B cell (primary cell): Measurements from ENCODE around the gene CDKN1A. TPM values are rescaled to one million over a fixed set of nuclear protein-coding genes. Genes with fewer than 3 reads are reported as not detected.

Source experiments
- ATAC-seq: fragments of 200-7000 bp; cut with Tn5 transposase; one replicate; pipeline ENCODE4 v1.10.0; 2021; ENCODE audit warnings: low read depth, mild to moderate bottlenecking, moderate number of reproducible peaks, moderate library complexity
- CTCF ChIA-PET: fragments of 350-600 bp; sonication (Branson Sonifier 250); formaldehyde crosslinking; loops from one replicate; lab custom pipeline; 2021; ENCODE audit warnings: antibody characterized with exemption, inconsistent platforms; lab: Charles Lee
- POLR2A ChIA-PET: fragments of 350-600 bp; sonication (Branson Sonifier 250); formaldehyde crosslinking; loops from one replicate; lab custom pipeline; 2021; ENCODE audit warnings: antibody characterized with exemption; lab: Charles Lee
- DNase-seq: peaks from one replicate; pipeline ENCODE4 v3.0.0; 2013
- H2AFZ ChIP-seq: 2 replicates; pipeline ENCODE4 v1.6.1; 2012; ENCODE audit warnings: mild to moderate bottlenecking, low read depth, low read length; ENCODE audit not compliant: insufficient read depth, poor library complexity, severe bottlenecking
- H3K27ac ChIP-seq, 2 donors: 1 replicate in 1 of 2; 2 replicates in 1 of 2; pipeline ENCODE4 v1.5.1; 2012 to 2013; ENCODE audit warnings: low read length in 2 of 2, mild to moderate bottlenecking in 2 of 2, moderate library complexity in 1 of 2
- H3K27me3 ChIP-seq, 4 experiments: fragments of 200-600 bp in 1 of 4; sonication (generic) in 1 of 4; replicated peaks in 1 of 4; 1 replicate in 2 of 4; 2 replicates in 2 of 4; pipeline versions ENCODE4 v1.6.1 to v1.7.0; 2013 to 2016; ENCODE audit warnings: low read length in 3 of 4, mild to moderate bottlenecking in 2 of 4, mixed read lengths in 1 of 4, moderate library complexity in 1 of 4; ENCODE audit not compliant: insufficient read depth in 4 of 4, control insufficient read depth in 3 of 4; ENCODE audit errors: control extremely low read depth in 1 of 4
- H3K36me3 ChIP-seq, 2 experiments: replicated peaks in 1 of 2; 1 replicate in 1 of 2; 2 replicates in 1 of 2; pipeline versions ENCODE4 v1.6.1 to v1.7.1; 2013; ENCODE audit warnings: low read length in 1 of 2; ENCODE audit not compliant: insufficient read depth in 2 of 2, control insufficient read depth in 1 of 2; ENCODE audit errors: control extremely low read depth in 1 of 2, extremely low read depth in 1 of 2
- H3K4me1 ChIP-seq, 2 donors: fragments of 200-600 bp in 1 of 2; sonication (generic) in 1 of 2; 1 replicate in 1 of 2; 2 replicates in 1 of 2; pipeline versions ENCODE4 v1.5.1 to v1.6.1; 2013 to 2017; ENCODE audit warnings: low read length in 2 of 2; ENCODE audit not compliant: control insufficient read depth in 2 of 2, insufficient read depth in 2 of 2
- H3K4me2 ChIP-seq: replicated peaks from 2 replicates; pipeline ENCODE3; 2012; ENCODE audit warnings: mild to moderate bottlenecking, low read depth, low read length; ENCODE audit not compliant: poor library complexity, severe bottlenecking
- H3K4me3 ChIP-seq, 5 experiments: fragments of 200-600 bp in 1 of 5; sonication (generic) in 1 of 5; 1 replicate in 3 of 5; 2 replicates in 2 of 5; pipeline versions ENCODE4 v1.5.1 to v1.7.0; 2011 to 2016; ENCODE audit warnings: low read length in 4 of 5, mild to moderate bottlenecking in 4 of 5, low read depth in 2 of 5, control low read depth in 1 of 5, moderate library complexity in 1 of 5; ENCODE audit not compliant: insufficient read depth in 1 of 5; ENCODE audit errors: control extremely low read depth in 1 of 5, extremely low read depth in 1 of 5
- H3K79me2 ChIP-seq: fragments of 200-600 bp; sonication (generic); one replicate; pipeline ENCODE4 v1.6.0; 2016; ENCODE audit warnings: low read length; ENCODE audit not compliant: control insufficient read depth, insufficient read depth
- H3K9ac ChIP-seq: fragments of 200-600 bp; sonication (generic); 2 replicates; pipeline ENCODE4 v1.6.1; 2017; ENCODE audit warnings: mild to moderate bottlenecking, low read length, moderate library complexity
- H3K9me3 ChIP-seq, 3 donors: one replicate each; pipeline versions ENCODE4 v1.6.1 to v1.7.1; 2013; ENCODE audit warnings: low read length in 2 of 3; ENCODE audit not compliant: control insufficient read depth in 2 of 3, insufficient read depth in 1 of 3; ENCODE audit errors: control extremely low read depth in 1 of 3
- H4K20me1 ChIP-seq: 2 replicates; pipeline ENCODE4 v1.6.0; 2012; ENCODE audit warnings: mild to moderate bottlenecking, low read length; ENCODE audit not compliant: insufficient read depth, control insufficient read depth, poor library complexity, severe bottlenecking
- H3K27ac Mint-ChIP-seq: one replicate; pipeline ENCODE4 v1.8.0; 2021; ENCODE audit warnings: mixed read lengths
- H3K27me3 Mint-ChIP-seq: one replicate; pipeline ENCODE4 v1.8.0; 2021; ENCODE audit warnings: mixed read lengths
- H3K4me1 Mint-ChIP-seq: one replicate; pipeline ENCODE4 v1.8.0; 2021; ENCODE audit warnings: mixed read lengths
- H3K4me3 Mint-ChIP-seq: one replicate; pipeline ENCODE4 v1.8.0; 2021; ENCODE audit warnings: mixed read lengths
- H3K9me3 Mint-ChIP-seq: one replicate; pipeline ENCODE4 v1.8.0; 2022; ENCODE audit warnings: mixed read lengths; ENCODE audit not compliant: insufficient read depth
- CTCF ChIP-seq: fragments of 200-600 bp; IDR thresholded peaks from one replicate; pipeline ENCODE4 v1.8.0; 2022; ENCODE audit warnings: antibody characterized with exemption, mild to moderate bottlenecking
- EZH2 ChIP-seq: IDR thresholded peaks from 2 replicates; pipeline ENCODE4 v1.6.1; 2012; ENCODE audit warnings: borderline replicate concordance, low read depth, mild to moderate bottlenecking, moderate library complexity, low read length; ENCODE audit not compliant: insufficient read depth, poor library complexity, severe bottlenecking
- WGBS: methylation state at CpG from one replicate; pipeline ENCODE4 v1.1.5; 2013; ENCODE audit warnings: missing lambda C conversion rate; ENCODE audit not compliant: insufficient coverage; 5-methylcytosine and 5-hydroxymethylcytosine counted together
- intact Hi-C: fragments of 100-400 bp; cut with micrococcal nuclease; formaldehyde crosslinking; loops from one replicate; pipeline ENCODE4 v1.10.0; 2022
- polyA minus RNA-seq: library from RNA; depleted of rRNA, polyadenylated mRNA; stranded (reverse); fragments of >200 nt; gene quantifications from 2 replicates; pipeline ENCODE4 v1.2.3, GENCODE V29; 2012
- polyA plus RNA-seq: library from polyadenylated mRNA; depleted of rRNA; stranded (reverse); fragments of >200 nt; gene quantifications from 2 replicates; pipeline ENCODE4 v1.2.3, GENCODE V29; 2012
- total RNA-seq, 2 donors: library from RNA; stranded (reverse); fragments of 120-200 nt in 1 of 2; gene quantifications; 1 replicate in 1 of 2; 2 replicates in 1 of 2; pipeline versions ENCODE4 v1.2.3 to v1.2.4, GENCODE V29; 2013 to 2022

The CDKN1A gene
- total RNA-seq (45.5 and 47.2 TPM in 2 replicates), polyA plus RNA-seq (352 and 542 TPM in 2 replicates), polyA minus RNA-seq (146 and 320 TPM in 2 replicates)
- 18.0 TPM for total RNA-seq (2013)

- Histone ChIP-seq H3K79me2 (peaks cover 18% of the 10 kb centered on the region), H3K4me3 (peak within 1 kb of the TSS; percentile 55 to 98 (median 71)), H3K4me1 (peaks cover 33 to 48% of the 10 kb centered on the region in 2 donors), H4K20me1 (peaks cover 19% of the 10 kb centered on the region), H2AFZ (peak within 1 kb of the TSS; percentile 48), H3K9ac (peak within 1 kb of the TSS; percentile 96), H3K9me3 (no peaks in the 10 kb centered on the region), H3K36me3 (no peaks in the 10 kb centered on the region), H3K4me2 (peak within 1 kb of the TSS; percentile 93), H3K27me3 (no peaks in the 10 kb centered on the region), H3K27ac (peak within 1 kb of the TSS; percentile 97 to 100)
- ChIA-PET POLR2A (interaction anchor here (0.5 to 3.2 kb wide), 7 partner anchors 8 to 80 kb away, joined by 3 to 28 read pairs (median 4); no protein-coding TSS in a partner anchor), CTCF (interaction anchor here (1.0 to 9.9 kb wide), 12 partner anchors 14 to 85 kb away, joined by 3 to 107 read pairs (median 6); no protein-coding TSS in a partner anchor)
- H3K27ac Mint-ChIP-seq = peak within 1 kb of the TSS; percentile 88
- intact Hi-C loops = loop anchor here (2.0 to 5.0 kb wide), 2 partner anchors 132 to 236 kb away; partner anchors contain the start of genes KCTD20, PXT1 and STK38
- H3K27me3 Mint-ChIP-seq = no peaks in the 10 kb centered on the region
- WGBS = under 1% methylated on average over 63 of the region's 63 CpGs
- no peaks in the 10 kb centered on the region for H3K9me3 Mint-ChIP-seq
- peaks cover 41% of the 10 kb centered on the region for H3K4me1 Mint-ChIP-seq
- no peak for TF ChIP-seq EZH2
- no peak for TF ChIP-seq CTCF
- ATAC-seq (peak; percentile 51), DNase-seq (peak; percentile 92)
- H3K4me3 Mint-ChIP-seq = peak within 1 kb of the TSS; percentile 99
Observed at GRCh38 chr6:36678488-36679042, at the start of gene CDKN1A. TSS of gene CDKN1A (plus strand) at chr6:36678714. CDS start at chr6:36684102, 5,388 bp downstream.

DNA sequence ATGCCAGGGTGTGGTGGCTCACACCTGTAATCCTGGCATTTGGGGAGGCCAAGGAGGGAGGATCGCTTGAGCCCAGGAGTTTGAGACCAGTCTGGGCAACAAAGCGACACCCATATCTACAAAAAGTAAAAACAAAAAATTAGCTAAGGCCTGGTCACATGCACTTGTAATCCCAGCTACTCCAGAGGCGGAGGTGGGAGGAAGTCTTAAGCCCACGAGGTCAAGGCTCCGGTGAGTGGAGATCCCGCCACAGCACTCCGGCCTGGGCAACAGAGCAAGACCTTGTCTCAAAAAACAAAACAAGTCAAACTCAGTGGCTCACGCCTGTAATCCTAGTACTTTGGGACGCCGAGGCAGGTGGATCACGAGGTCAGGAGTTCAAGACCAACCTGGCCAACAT is 48.7 kb upstream of the CDKN1A start:
- H3K4me3 Mint-ChIP-seq = no peak overlapping the region
- no peaks in the 10 kb centered on the region for H3K27me3 Mint-ChIP-seq
- intact Hi-C loops = no loop called here
- H3K27ac Mint-ChIP-seq = no peak overlapping the region
- Histone ChIP-seq H3K9ac (no peak overlapping the region), H3K4me1 (peaks cover 14 to 24% of the 10 kb centered on the region in 2 donors), H3K4me3 (no peak overlapping the region), H3K9me3 (no peaks in the 10 kb centered on the region), H4K20me1 (no peaks in the 10 kb centered on the region), H3K27ac (no peak overlapping the region), H3K79me2 (no peaks in the 10 kb centered on the region), H2AFZ (no peak overlapping the region), H3K36me3 (no peaks in the 10 kb centered on the region), H3K27me3 (no peaks in the 10 kb centered on the region), H3K4me2 (no peak overlapping the region)
- ChIA-PET CTCF (interaction anchor here (1.6 to 2.0 kb wide), 2 partner anchors 129 to 139 kb away, joined by 4 to 7 read pairs; no protein-coding TSS in a partner anchor), POLR2A (no interaction called here)
- DNase-seq = no peak
- 97% methylated on average over 5 of the region's 11 CpGs for WGBS
- peaks cover 30% of the 10 kb centered on the region for H3K4me1 Mint-ChIP-seq
- no peaks in the 10 kb centered on the region for H3K9me3 Mint-ChIP-seq
- no peak for TF ChIP-seq EZH2
- no peak for TF ChIP-seq CTCF
- no peak for ATAC-seq
